ENCODE measurements around the gene PDGFRA.

The PDGFRA gene

DNA sequence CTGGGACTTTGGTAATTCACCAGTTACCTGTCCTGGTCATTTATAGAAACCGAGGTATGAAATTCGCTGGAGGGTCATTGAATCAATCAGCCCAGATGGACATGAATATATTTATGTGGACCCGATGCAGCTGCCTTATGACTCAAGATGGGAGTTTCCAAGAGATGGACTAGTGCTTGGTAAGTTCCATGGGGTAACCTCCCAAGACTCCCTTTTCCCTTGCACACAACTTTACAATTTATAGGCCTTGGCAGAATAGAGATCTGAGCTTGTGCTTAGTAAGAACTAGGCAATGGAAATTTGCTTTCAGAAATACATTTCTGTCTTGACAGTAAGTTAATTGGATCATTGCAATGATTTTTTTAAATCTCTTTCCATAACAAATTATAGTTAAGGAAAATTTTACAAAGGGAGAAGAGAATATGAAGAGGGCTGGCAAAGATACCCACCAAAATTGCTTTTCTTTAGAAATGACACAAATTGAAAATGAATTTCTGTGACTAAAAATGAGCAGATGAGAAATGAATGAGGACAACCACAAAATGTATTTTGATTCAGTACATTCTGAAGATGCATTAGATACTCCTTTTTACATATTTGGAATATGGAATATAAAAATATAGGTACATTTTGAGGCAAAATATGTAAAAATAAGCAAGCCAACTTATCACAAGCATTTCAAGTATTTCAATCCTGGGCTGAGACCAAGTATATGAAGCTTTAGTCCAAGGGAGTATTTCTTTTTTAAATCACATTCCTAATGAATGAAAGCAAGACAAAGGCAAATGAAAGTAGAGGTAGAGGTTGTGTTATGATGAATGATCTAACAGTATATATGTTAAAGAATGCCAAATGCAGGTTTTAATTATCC, 45.9 kb downstream of the PDGFRA start:
- TF ChIP-seq TAF1 (IDR thresholded peaks at IDR 0.05; ENCODE audit: borderline replicate concordance, insufficient read depth, low read length), result no peak
- no peak for TF ChIP-seq SIN3A (IDR thresholded peaks at IDR 0.05; ENCODE audit: borderline replicate concordance, insufficient read depth, low read length)

DNA sequence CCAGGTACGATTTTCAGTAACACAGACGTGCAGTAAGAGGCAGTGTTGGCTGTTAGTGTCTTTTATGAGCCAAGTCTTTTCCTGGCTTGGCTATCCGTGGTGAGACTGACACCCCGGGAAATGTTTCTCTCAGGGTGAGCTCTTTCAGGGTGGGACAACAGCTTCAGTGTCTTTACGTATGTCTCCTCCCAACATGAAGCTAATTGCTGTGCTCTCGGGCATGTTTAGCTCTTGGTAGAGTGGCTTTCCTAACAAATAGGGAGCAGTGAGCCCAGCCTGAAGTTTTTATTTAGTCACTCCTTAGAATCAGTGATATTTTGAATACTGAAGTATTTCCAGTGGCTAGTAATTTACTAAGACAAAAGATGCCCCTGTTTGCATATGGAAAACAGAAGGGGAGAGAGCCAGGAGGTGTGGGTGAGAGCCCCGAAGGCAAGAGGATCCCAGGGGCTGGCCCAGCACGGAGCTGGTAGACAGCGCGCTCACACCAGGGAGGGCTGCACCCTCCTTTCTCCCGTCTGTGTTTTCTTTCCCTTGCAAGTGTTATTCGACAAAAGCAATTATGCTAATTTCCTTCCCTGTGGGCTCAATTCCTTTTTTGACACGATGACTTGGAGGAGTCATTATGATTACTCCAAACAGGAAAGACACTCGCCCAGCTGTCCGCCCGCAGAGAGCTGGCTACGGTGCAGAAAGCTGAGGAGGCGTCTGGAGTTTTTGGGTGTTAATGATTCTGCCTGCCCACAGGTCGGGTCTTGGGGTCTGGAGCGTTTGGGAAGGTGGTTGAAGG, 47.7 kb downstream of the PDGFRA start:
- TF ChIP-seq POLR2AphosphoS5 (IDR thresholded peaks at IDR 0.05; ENCODE audit: low read depth, low read length) (no peak), SIN3A (IDR thresholded peaks at IDR 0.05; ENCODE audit: borderline replicate concordance, insufficient read depth, low read length) (no peak), FOXP2 (optimal IDR thresholded peaks at IDR 0.05; ENCODE audit: borderline replicate concordance, extremely low read depth, extremely low read length, insufficient read depth) (no peak)
- TF ChIP-seq, protein P1, sequence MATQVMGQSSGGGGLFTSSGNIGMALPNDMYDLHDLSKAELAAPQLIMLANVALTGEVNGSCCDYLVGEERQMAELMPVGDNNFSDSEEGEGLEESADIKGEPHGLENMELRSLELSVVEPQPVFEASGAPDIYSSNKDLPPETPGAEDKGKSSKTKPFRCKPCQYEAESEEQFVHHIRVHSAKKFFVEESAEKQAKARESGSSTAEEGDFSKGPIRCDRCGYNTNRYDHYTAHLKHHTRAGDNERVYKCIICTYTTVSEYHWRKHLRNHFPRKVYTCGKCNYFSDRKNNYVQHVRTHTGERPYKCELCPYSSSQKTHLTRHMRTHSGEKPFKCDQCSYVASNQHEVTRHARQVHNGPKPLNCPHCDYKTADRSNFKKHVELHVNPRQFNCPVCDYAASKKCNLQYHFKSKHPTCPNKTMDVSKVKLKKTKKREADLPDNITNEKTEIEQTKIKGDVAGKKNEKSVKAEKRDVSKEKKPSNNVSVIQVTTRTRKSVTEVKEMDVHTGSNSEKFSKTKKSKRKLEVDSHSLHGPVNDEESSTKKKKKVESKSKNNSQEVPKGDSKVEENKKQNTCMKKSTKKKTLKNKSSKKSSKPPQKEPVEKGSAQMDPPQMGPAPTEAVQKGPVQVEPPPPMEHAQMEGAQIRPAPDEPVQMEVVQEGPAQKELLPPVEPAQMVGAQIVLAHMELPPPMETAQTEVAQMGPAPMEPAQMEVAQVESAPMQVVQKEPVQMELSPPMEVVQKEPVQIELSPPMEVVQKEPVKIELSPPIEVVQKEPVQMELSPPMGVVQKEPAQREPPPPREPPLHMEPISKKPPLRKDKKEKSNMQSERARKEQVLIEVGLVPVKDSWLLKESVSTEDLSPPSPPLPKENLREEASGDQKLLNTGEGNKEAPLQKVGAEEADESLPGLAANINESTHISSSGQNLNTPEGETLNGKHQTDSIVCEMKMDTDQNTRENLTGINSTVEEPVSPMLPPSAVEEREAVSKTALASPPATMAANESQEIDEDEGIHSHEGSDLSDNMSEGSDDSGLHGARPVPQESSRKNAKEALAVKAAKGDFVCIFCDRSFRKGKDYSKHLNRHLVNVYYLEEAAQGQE (IDR thresholded peaks at IDR 0.05; ENCODE audit: insufficient read depth in 1 of 2, low read depth in 2 of 2, low read length in 2 of 2), result no peak

DNA sequence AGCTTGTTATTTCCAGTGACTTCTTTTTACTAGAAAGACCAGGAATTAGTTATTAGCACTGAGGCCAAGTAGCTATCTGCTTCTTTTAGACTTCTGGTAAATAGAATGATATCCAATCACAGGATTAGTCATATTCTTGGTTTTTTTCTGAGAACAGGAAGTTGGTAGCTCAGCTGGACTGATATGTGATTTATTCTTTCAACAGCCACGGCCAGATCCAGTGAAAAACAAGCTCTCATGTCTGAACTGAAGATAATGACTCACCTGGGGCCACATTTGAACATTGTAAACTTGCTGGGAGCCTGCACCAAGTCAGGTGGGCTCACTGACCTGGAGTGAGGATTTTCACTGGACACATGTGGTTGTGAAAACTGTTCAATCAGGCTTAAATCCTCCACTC, 48.6 kb downstream of the PDGFRA start:
- no peak for TF ChIP-seq FOXP2 (optimal IDR thresholded peaks at IDR 0.05; ENCODE audit: borderline replicate concordance, extremely low read depth, extremely low read length, insufficient read depth)
- TF ChIP-seq TAF1 (IDR thresholded peaks at IDR 0.05; ENCODE audit: borderline replicate concordance, insufficient read depth, low read length), result no peak
- no peak for TF ChIP-seq SIN3A (IDR thresholded peaks at IDR 0.05; ENCODE audit: borderline replicate concordance, insufficient read depth, low read length)
- TF ChIP-seq, protein P1 (IDR thresholded peaks at IDR 0.05; ENCODE audit: insufficient read depth in 1 of 2, low read depth in 2 of 2, low read length in 2 of 2), result no peak
- TF ChIP-seq POLR2AphosphoS5 (IDR thresholded peaks at IDR 0.05; ENCODE audit: low read depth, low read length), result no peak

DNA sequence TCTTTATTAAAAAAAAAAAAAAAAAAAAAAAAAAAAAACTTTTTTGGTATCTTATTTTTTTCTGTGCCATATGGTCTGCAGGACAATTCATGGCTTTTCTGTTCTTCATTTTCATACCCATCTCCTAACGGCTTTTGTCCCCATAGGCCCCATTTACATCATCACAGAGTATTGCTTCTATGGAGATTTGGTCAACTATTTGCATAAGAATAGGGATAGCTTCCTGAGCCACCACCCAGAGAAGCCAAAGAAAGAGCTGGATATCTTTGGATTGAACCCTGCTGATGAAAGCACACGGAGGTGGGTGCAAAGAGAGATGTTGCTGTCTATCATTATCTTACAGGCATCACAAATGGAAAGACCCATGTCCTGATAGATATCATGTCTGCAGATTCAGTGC, 49.1 kb downstream of the PDGFRA start:
- TF ChIP-seq FOXP2 (optimal IDR thresholded peaks at IDR 0.05; ENCODE audit: borderline replicate concordance, extremely low read depth, extremely low read length, insufficient read depth) (no peak), POLR2AphosphoS5 (IDR thresholded peaks at IDR 0.05; ENCODE audit: low read depth, low read length) (no peak), TAF1 (IDR thresholded peaks at IDR 0.05; ENCODE audit: borderline replicate concordance, insufficient read depth, low read length) (no peak), SIN3A (IDR thresholded peaks at IDR 0.05; ENCODE audit: borderline replicate concordance, insufficient read depth, low read length) (no peak)
- TF ChIP-seq, protein P1 (IDR thresholded peaks at IDR 0.05; ENCODE audit: insufficient read depth in 1 of 2, low read depth in 2 of 2, low read length in 2 of 2), result no peak

DNA sequence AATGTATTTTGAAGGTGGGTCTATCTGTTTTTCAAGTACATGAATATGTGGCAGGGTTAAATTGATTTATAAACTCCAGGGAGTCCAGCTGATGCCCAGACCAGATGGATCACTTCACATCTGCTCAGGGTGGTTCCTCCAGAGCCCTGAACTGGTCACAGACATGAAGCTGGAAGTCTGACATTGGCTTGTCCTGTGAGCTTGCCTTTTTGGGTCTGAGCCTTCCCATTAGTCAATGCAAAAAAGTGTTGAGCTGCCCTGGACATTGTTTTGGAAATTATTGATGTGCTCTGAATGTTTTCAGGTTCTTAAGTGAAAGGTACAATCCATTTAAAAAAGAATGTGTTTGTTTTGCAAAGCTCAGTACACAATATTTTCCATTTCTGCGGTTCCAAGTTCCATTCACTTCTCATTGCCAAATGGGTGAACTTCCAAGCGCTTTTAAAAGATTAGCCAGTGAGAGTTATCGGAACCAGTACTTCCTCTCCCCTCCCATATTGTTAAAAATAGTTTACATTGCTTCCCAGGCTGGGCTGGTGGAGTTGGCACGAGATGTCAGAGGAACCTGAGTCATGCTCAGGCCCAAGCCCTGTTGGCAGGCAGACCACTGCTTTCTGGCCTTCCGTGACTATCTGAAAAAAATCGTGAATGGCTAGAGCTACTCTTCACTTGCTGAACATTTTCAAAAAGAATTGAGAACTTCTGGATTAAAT, 52.1 kb downstream of the PDGFRA start:
- TF ChIP-seq SIN3A (IDR thresholded peaks at IDR 0.05; ENCODE audit: borderline replicate concordance, insufficient read depth, low read length) (no peak), TAF1 (IDR thresholded peaks at IDR 0.05; ENCODE audit: borderline replicate concordance, insufficient read depth, low read length) (no peak), FOXP2 (optimal IDR thresholded peaks at IDR 0.05; ENCODE audit: borderline replicate concordance, extremely low read depth, extremely low read length, insufficient read depth) (no peak)

Measured in PFSK-1 (cell line).